Suppressor macrophage treated with lipopolysaccharide for 1 hour (primary cell): ENCODE measurements around the gene TOMM6.

Experiments
- DNase-seq, 3 donors: peaks; one replicate each; pipeline ENCODE4 v3.0.0-alpha.2; 2020 to 2022

Gene TOMM6

GRCh38 chr6:41824571-41825569 lies 37.4 kb downstream of the TOMM6 start:
- DNase-seq = peak; percentile 71 to 82 (median 81)

GRCh38 chr6:41826343-41827022 lies 39.0 kb downstream of the TOMM6 start:
- DNase-seq = no peak

- DNase-seq = no peak
Observed at GRCh38 chr6:41832263-41832662, 44.8 kb downstream of the TOMM6 start.

- no peak for DNase-seq
Observed at GRCh38 chr6:41836022-41836659, 48.6 kb downstream of the TOMM6 start.

- no peak for DNase-seq
Observed at GRCh38 chr6:41836660-41837052, 49.2 kb downstream of the TOMM6 start.
